CD4-positive, alpha-beta T cell (primary cell): Measurements from ENCODE around the gene CUZD1. TPM values are rescaled to one million over a fixed set of nuclear protein-coding genes. Genes with fewer than 3 reads are reported as not detected.

Source experiments
- ATAC-seq: fragments of 200-7000 bp; cut with Tn5 transposase; one replicate; pipeline ENCODE4 v1.10.0; 2022; ENCODE audit warnings: mild to moderate bottlenecking; ENCODE audit not compliant: poor library complexity
- CTCF ChIA-PET: fragments of 350-600 bp; sonication (Branson Sonifier 250); formaldehyde crosslinking; loops from one replicate; lab custom pipeline; 2021; ENCODE audit warnings: antibody characterized with exemption, inconsistent platforms; lab: Charles Lee
- POLR2A ChIA-PET: fragments of 350-600 bp; sonication (Branson Sonifier 250); formaldehyde crosslinking; loops from one replicate; lab custom pipeline; 2021; ENCODE audit warnings: antibody characterized with exemption, inconsistent platforms; lab: Charles Lee
- DNase-seq, 14 experiments: peaks; one replicate each; pipeline ENCODE4 v3.0.0-alpha.2; 2013 to 2020; ENCODE audit warnings: mixed read lengths in 2 of 14
- H3K27ac ChIP-seq, 2 donors: one replicate each; pipeline versions ENCODE4 v1.5.1 to v1.7.0; 2013; ENCODE audit warnings: low read length in 2 of 2, low read depth in 1 of 2, mild to moderate bottlenecking in 1 of 2
- H3K27me3 ChIP-seq, 2 experiments: 1 replicate in 1 of 2; 2 replicates in 1 of 2; pipeline versions ENCODE4 v1.6.1 to v1.7.0; 2013; ENCODE audit warnings: low read length in 2 of 2, control low read depth in 1 of 2, mild to moderate bottlenecking in 1 of 2, moderate library complexity in 1 of 2; ENCODE audit not compliant: insufficient read depth in 2 of 2, control insufficient read depth in 1 of 2
- H3K36me3 ChIP-seq: one replicate; pipeline ENCODE4 v1.6.1; 2013; ENCODE audit warnings: low read length, control low read depth; ENCODE audit not compliant: insufficient read depth
- H3K4me1 ChIP-seq: one replicate; pipeline ENCODE4 v1.6.1; 2013; ENCODE audit warnings: low read length, control low read depth; ENCODE audit not compliant: insufficient read depth
- H3K4me3 ChIP-seq: one replicate; pipeline ENCODE4 v1.5.1; 2013; ENCODE audit warnings: mild to moderate bottlenecking, low read length, moderate library complexity
- H3K9me3 ChIP-seq, 2 experiments: 1 replicate in 1 of 2; 2 replicates in 1 of 2; pipeline versions ENCODE4 v1.6.1 to v1.7.0; 2013; ENCODE audit warnings: low read length in 2 of 2, mild to moderate bottlenecking in 2 of 2, control low read depth in 1 of 2, moderate library complexity in 1 of 2; ENCODE audit not compliant: control insufficient read depth in 1 of 2, insufficient read depth in 1 of 2
- H3K27ac Mint-ChIP-seq: one replicate; pipeline ENCODE4 v1.8.0; 2020; ENCODE audit warnings: mixed read lengths
- H3K27me3 Mint-ChIP-seq: one replicate; pipeline ENCODE4 v1.8.0; 2021; ENCODE audit warnings: mixed read lengths
- H3K36me3 Mint-ChIP-seq: one replicate; pipeline ENCODE4 v1.8.0; 2021; ENCODE audit warnings: low read depth, mixed read lengths
- H3K4me1 Mint-ChIP-seq: one replicate; pipeline ENCODE4 v1.8.0; 2021; ENCODE audit warnings: low read depth, mixed read lengths
- H3K4me3 Mint-ChIP-seq: one replicate; pipeline ENCODE4 v1.8.0; 2020; ENCODE audit warnings: mild to moderate bottlenecking, mixed read lengths
- H3K9me3 Mint-ChIP-seq: one replicate; pipeline ENCODE4 v1.8.0; 2020; ENCODE audit warnings: mixed read lengths
- CTCF ChIP-seq: fragments of 200-600 bp; IDR thresholded peaks from one replicate; pipeline ENCODE4 v1.8.0; 2022; ENCODE audit warnings: antibody characterized with exemption, mild to moderate bottlenecking
- intact Hi-C, 2 experiments: fragments of 100-400 bp; cut with DNase I in 1 of 2; cut with micrococcal nuclease in 1 of 2; formaldehyde crosslinking; loops; one replicate each; pipeline versions ENCODE4 v1.15.1 to v1.9.0; 2023 to 2025; cut with DNase I, micrococcal nuclease
- total RNA-seq, 174 experiments: library from RNA in 2 of 174; stranded (reverse) in 2 of 174; gene quantifications; one replicate each; pipeline ENCODE4 v1.2.3 and lab custom pipeline; 2021 to 2026

Gene CUZD1
- total RNA-seq, 2 experiments from 2014 or later, result 0.27 to 0.64 TPM

GRCh38 chr10:122852261-122852660 is 6.6 kb upstream of the CUZD1 start:
- H3K4me3 ChIP-seq, result no peak overlapping the region
- ATAC-seq (no peak), DNase-seq (no peak)
- H3K27ac Mint-ChIP-seq, result no peak overlapping the region
- ChIA-PET CTCF (no interaction called here), POLR2A (no interaction called here)
- H3K36me3 ChIP-seq, result peaks cover 38% of the 10 kb centered on the region
- H3K4me1 ChIP-seq, result no peaks in the 10 kb centered on the region
- H3K4me1 Mint-ChIP-seq, result peaks cover 12% of the 10 kb centered on the region
- H3K27me3 Mint-ChIP-seq, result no peaks in the 10 kb centered on the region
- no peaks in the 10 kb centered on the region for H3K9me3 ChIP-seq
- H3K27me3 ChIP-seq, result no peaks in the 10 kb centered on the region
- H3K9me3 Mint-ChIP-seq, result no peaks in the 10 kb centered on the region
- peaks cover 96% of the 10 kb centered on the region for H3K36me3 Mint-ChIP-seq
- intact Hi-C loops, result no loop called here
- H3K4me3 Mint-ChIP-seq, result no peak overlapping the region
- no peak overlapping the region for H3K27ac ChIP-seq
- no peak for TF ChIP-seq CTCF

- Histone ChIP-seq H3K4me1 (no peaks in the 10 kb centered on the region), H3K27me3 (no peaks in the 10 kb centered on the region), H3K36me3 (peaks cover 39% of the 10 kb centered on the region), H3K27ac (no peak overlapping the region), H3K4me3 (no peak overlapping the region), H3K9me3 (peaks cover 0 to 2% of the 10 kb centered on the region in 2 experiments)
- Mint-ChIP-seq H3K9me3 (no peaks in the 10 kb centered on the region), H3K4me3 (no peak overlapping the region), H3K27me3 (no peaks in the 10 kb centered on the region), H3K36me3 (peaks cover 96% of the 10 kb centered on the region), H3K4me1 (peaks cover 8% of the 10 kb centered on the region), H3K27ac (no peak overlapping the region)
- intact Hi-C loops, result no loop called here
- CTCF ChIA-PET, result no interaction called here
- ATAC-seq, result no peak
- no peak for DNase-seq
- POLR2A ChIA-PET, result no interaction called here
- no peak for TF ChIP-seq CTCF
These were observed 5.3 kb upstream of the CUZD1 start for GRCh38 chr10:122850705-122851640.

GRCh38 chr10:122849900-122850605 is 4.4 kb upstream of the CUZD1 start:
- ChIA-PET POLR2A (no interaction called here), CTCF (no interaction called here)
- no peak overlapping the region for H3K4me3 Mint-ChIP-seq
- intact Hi-C loops, result no loop called here
- no peak for TF ChIP-seq CTCF
- Histone ChIP-seq H3K27me3 (no peaks in the 10 kb centered on the region), H3K36me3 (peaks cover 34% of the 10 kb centered on the region), H3K9me3 (peaks cover 0 to 3% of the 10 kb centered on the region in 2 experiments), H3K4me1 (no peaks in the 10 kb centered on the region), H3K4me3 (no peak overlapping the region), H3K27ac (no peak overlapping the region)
- H3K36me3 Mint-ChIP-seq, result peaks cover 94% of the 10 kb centered on the region
- H3K27me3 Mint-ChIP-seq, result no peaks in the 10 kb centered on the region
- DNase-seq, result no peak
- no peaks in the 10 kb centered on the region for H3K9me3 Mint-ChIP-seq
- peaks cover 4% of the 10 kb centered on the region for H3K4me1 Mint-ChIP-seq
- no peak overlapping the region for H3K27ac Mint-ChIP-seq
- ATAC-seq, result no peak
